IPS DF 19.7 (cell line): ENCODE data around the gene AJM1.

Experiments
- DNase-seq: peaks from one replicate; pipeline ENCODE4 v3.0.0-alpha.2; 2013; ENCODE audit warnings: low read depth, low spot score

Gene AJM1

GRCh38 chr9:136845465-136846260 lies 3.4 kb downstream of the AJM1 start:
- no peak for DNase-seq

GRCh38 chr9:136846376-136847087 lies 4.3 kb downstream of the AJM1 start:
- DNase-seq: no peak

- DNase-seq: no peak
These were observed 5.0 kb downstream of the AJM1 start for GRCh38 chr9:136847088-136847825.

- DNase-seq: no peak
These were observed 5.6 kb downstream of the AJM1 start for GRCh38 chr9:136847826-136848392.

GRCh38 chr9:136848393-136849037 lies 6.2 kb downstream of the AJM1 start:
- no peak for DNase-seq

GRCh38 chr9:136849038-136849959 lies 7.0 kb downstream of the AJM1 start, which contains the start of gene PHPT1:
Gene PHPT1, plus strand, starts transcription at chr9:136849409. Its CDS starts 22 bp downstream, at chr9:136849431.
- peak; percentile 93 for DNase-seq

- no peak for DNase-seq
These were observed 7.9 kb downstream of the AJM1 start for GRCh38 chr9:136849960-136850865.

- no peak for DNase-seq
These were observed 8.8 kb downstream of the AJM1 start for GRCh38 chr9:136850866-136851775.

GRCh38 chr9:136851941-136852663 lies 9.8 kb downstream of the AJM1 start, which contains the start of gene MAMDC4:
Gene MAMDC4, plus strand, starts transcription at chr9:136852346. Its CDS starts 71 bp downstream, at chr9:136852417.
- no peak for DNase-seq

GRCh38 chr9:136852664-136853595 lies 10.7 kb downstream of the AJM1 start:
- DNase-seq: no peak

- DNase-seq: no peak
These were observed 11.4 kb downstream of the AJM1 start for GRCh38 chr9:136853596-136854112.

GRCh38 chr9:136854113-136854841 lies 12.0 kb downstream of the AJM1 start:
- DNase-seq: no peak

- no peak for DNase-seq
These were observed 12.7 kb downstream of the AJM1 start for GRCh38 chr9:136854842-136855460.

GRCh38 chr9:136855461-136856078 lies 13.3 kb downstream of the AJM1 start:
- no peak for DNase-seq
